IPS-15b (cell line): ENCODE results near the gene CLASP1.

Source experiments
- H3K27me3 ChIP-seq: one replicate; pipeline ENCODE4 v1.6.1; 2013; ENCODE audit warnings: low read length; ENCODE audit not compliant: control insufficient read depth, insufficient read depth
- H3K36me3 ChIP-seq: one replicate; pipeline ENCODE4 v1.6.1; 2013; ENCODE audit warnings: low read length; ENCODE audit not compliant: control insufficient read depth, insufficient read depth
- H3K4me1 ChIP-seq: one replicate; pipeline ENCODE4 v1.6.1; 2013; ENCODE audit warnings: mild to moderate bottlenecking, low read length; ENCODE audit not compliant: control insufficient read depth, insufficient read depth
- H3K4me3 ChIP-seq: one replicate; pipeline ENCODE4 v1.5.1; 2013; ENCODE audit warnings: low read depth, low read length
- H3K9ac ChIP-seq: one replicate; pipeline ENCODE4 v1.6.1; 2013; ENCODE audit warnings: low read depth, mild to moderate bottlenecking, low read length
- H3K9me3 ChIP-seq: one replicate; pipeline ENCODE4 v1.6.1; 2013; ENCODE audit warnings: mild to moderate bottlenecking, low read length; ENCODE audit not compliant: control insufficient read depth, insufficient read depth

Gene CLASP1

GRCh38 chr2:121591199-121591598 is 58.1 kb downstream of the CLASP1 start:
- H3K4me1 ChIP-seq = no peaks in the 10 kb centered on the region
- H3K36me3 ChIP-seq = no peaks in the 10 kb centered on the region
- H3K4me3 ChIP-seq = no peak overlapping the region
- no peak overlapping the region for H3K9ac ChIP-seq
- no peaks in the 10 kb centered on the region for H3K9me3 ChIP-seq
- H3K27me3 ChIP-seq = no peaks in the 10 kb centered on the region

GRCh38 chr2:121588357-121588756 is 60.9 kb downstream of the CLASP1 start:
- H3K9me3 ChIP-seq = no peaks in the 10 kb centered on the region
- H3K36me3 ChIP-seq = no peaks in the 10 kb centered on the region
- no peaks in the 10 kb centered on the region for H3K4me1 ChIP-seq
- H3K9ac ChIP-seq = no peak overlapping the region
- H3K4me3 ChIP-seq = no peak overlapping the region
- no peaks in the 10 kb centered on the region for H3K27me3 ChIP-seq

GRCh38 chr2:121587131-121587530 is 62.1 kb downstream of the CLASP1 start:
- Histone ChIP-seq H3K9me3 (no peaks in the 10 kb centered on the region), H3K4me1 (no peaks in the 10 kb centered on the region), H3K36me3 (no peaks in the 10 kb centered on the region), H3K9ac (no peak overlapping the region), H3K27me3 (no peaks in the 10 kb centered on the region), H3K4me3 (no peak overlapping the region)

GRCh38 chr2:121584741-121585140 is 64.5 kb downstream of the CLASP1 start:
- Histone ChIP-seq H3K4me3 (no peak overlapping the region), H3K27me3 (no peaks in the 10 kb centered on the region), H3K4me1 (no peaks in the 10 kb centered on the region), H3K9ac (no peak overlapping the region), H3K36me3 (no peaks in the 10 kb centered on the region), H3K9me3 (no peaks in the 10 kb centered on the region)

- Histone ChIP-seq H3K9me3 (no peaks in the 10 kb centered on the region), H3K27me3 (no peaks in the 10 kb centered on the region), H3K4me3 (no peak overlapping the region), H3K9ac (no peak overlapping the region), H3K36me3 (no peaks in the 10 kb centered on the region), H3K4me1 (no peaks in the 10 kb centered on the region)
These were observed 65.7 kb downstream of the CLASP1 start for GRCh38 chr2:121583555-121583954.

- Histone ChIP-seq H3K36me3 (no peaks in the 10 kb centered on the region), H3K27me3 (no peaks in the 10 kb centered on the region), H3K4me3 (no peak overlapping the region), H3K9ac (no peak overlapping the region), H3K4me1 (peaks cover 4% of the 10 kb centered on the region), H3K9me3 (no peaks in the 10 kb centered on the region)
These were observed 67.0 kb downstream of the CLASP1 start for GRCh38 chr2:121582272-121582671.

- Histone ChIP-seq H3K4me3 (no peak overlapping the region), H3K27me3 (no peaks in the 10 kb centered on the region), H3K9me3 (no peaks in the 10 kb centered on the region), H3K9ac (no peak overlapping the region), H3K36me3 (no peaks in the 10 kb centered on the region), H3K4me1 (peaks cover 4% of the 10 kb centered on the region)
These were observed 70.0 kb downstream of the CLASP1 start for GRCh38 chr2:121579309-121579708.

GRCh38 chr2:121577381-121577780 is 71.9 kb downstream of the CLASP1 start:
- Histone ChIP-seq H3K4me3 (no peak overlapping the region), H3K36me3 (no peaks in the 10 kb centered on the region), H3K9me3 (no peaks in the 10 kb centered on the region), H3K27me3 (no peaks in the 10 kb centered on the region), H3K9ac (no peak overlapping the region), H3K4me1 (peaks cover 4% of the 10 kb centered on the region)

GRCh38 chr2:121576263-121576662 is 73.0 kb downstream of the CLASP1 start:
- H3K36me3 ChIP-seq = no peaks in the 10 kb centered on the region
- no peak overlapping the region for H3K4me3 ChIP-seq
- H3K27me3 ChIP-seq = no peaks in the 10 kb centered on the region
- H3K9ac ChIP-seq = no peak overlapping the region
- peaks cover 4% of the 10 kb centered on the region for H3K4me1 ChIP-seq
- no peaks in the 10 kb centered on the region for H3K9me3 ChIP-seq

GRCh38 chr2:121575800-121576199 is 73.5 kb downstream of the CLASP1 start:
- Histone ChIP-seq H3K36me3 (no peaks in the 10 kb centered on the region), H3K4me3 (no peak overlapping the region), H3K27me3 (no peaks in the 10 kb centered on the region), H3K9me3 (no peaks in the 10 kb centered on the region), H3K9ac (no peak overlapping the region), H3K4me1 (peaks cover 4% of the 10 kb centered on the region)

- H3K36me3 ChIP-seq = no peaks in the 10 kb centered on the region
- no peak overlapping the region for H3K4me3 ChIP-seq
- H3K9ac ChIP-seq = no peak overlapping the region
- no peaks in the 10 kb centered on the region for H3K27me3 ChIP-seq
- peaks cover 3% of the 10 kb centered on the region for H3K4me1 ChIP-seq
- H3K9me3 ChIP-seq = no peaks in the 10 kb centered on the region
These were observed 78.6 kb downstream of the CLASP1 start for GRCh38 chr2:121570667-121571055.

- Histone ChIP-seq H3K4me3 (no peak overlapping the region), H3K36me3 (no peaks in the 10 kb centered on the region), H3K9ac (no peak overlapping the region), H3K4me1 (peaks cover 5% of the 10 kb centered on the region), H3K27me3 (no peaks in the 10 kb centered on the region), H3K9me3 (no peaks in the 10 kb centered on the region)
These were observed 79.1 kb downstream of the CLASP1 start for GRCh38 chr2:121570036-121570666.
